ENCODE data around the gene FAM78A. TPM values are rescaled to one million over a fixed set of nuclear protein-coding genes. Genes with fewer than 3 reads are reported as not detected.

The FAM78A gene
- total RNA-seq, 1 experiment from 2014 or later = 0.40 TPM

- no peaks in the 10 kb centered on the region for H3K9me3 Mint-ChIP-seq (ENCODE audit: unreplicated experiment)
- H3K27me3 Mint-ChIP-seq (ENCODE audit: insufficient read depth, unreplicated experiment) = peaks cover 18% of the 10 kb centered on the region
- H3K4me3 Mint-ChIP-seq (ENCODE audit: unreplicated experiment) = no peak overlapping the region
Measured at GRCh38 chr9:131284856-131285255, 8.5 kb upstream of the FAM78A start.

GRCh38 chr9:131282688-131283422, 6.5 kb upstream of the FAM78A start:
- Mint-ChIP-seq H3K4me3 (ENCODE audit: unreplicated experiment) (no peak overlapping the region), H3K4me1 (ENCODE audit: insufficient read depth, unreplicated experiment) (no peaks in the 10 kb centered on the region), H3K27me3 (ENCODE audit: insufficient read depth, unreplicated experiment) (peaks cover 18% of the 10 kb centered on the region), H3K27ac (ENCODE audit: low read depth, unreplicated experiment) (no peak overlapping the region), H3K36me3 (ENCODE audit: insufficient read depth, unreplicated experiment) (no peaks in the 10 kb centered on the region), H3K9me3 (ENCODE audit: unreplicated experiment) (no peaks in the 10 kb centered on the region)
- CTCF ChIA-PET = no interaction called here
- no TSS peak for BruUV-seq (replicated peaks)
- no peak for DNase-seq (ENCODE audit: unreplicated experiment)
- no peak for TF ChIP-seq CTCF (IDR thresholded peaks at IDR 0.05; ENCODE audit: unreplicated experiment)
- POLR2A ChIA-PET = no interaction called here
- intact Hi-C loops (cut with micrococcal nuclease) = no loop called here

More at GRCh38 chr9:131284856-131285255, 8.5 kb upstream of the FAM78A start:
- no peak for TF ChIP-seq CTCF (IDR thresholded peaks at IDR 0.05; ENCODE audit: unreplicated experiment)
- H3K27ac Mint-ChIP-seq (ENCODE audit: low read depth, unreplicated experiment) = no peak overlapping the region
- POLR2A ChIA-PET = interaction anchor here (0.6 kb wide), 1 partner anchor 37 kb away, joined by 3 read pairs; no protein-coding TSS in a partner anchor
- intact Hi-C loops (cut with micrococcal nuclease) = no loop called here
- no TSS peak for BruUV-seq (replicated peaks)
- DNase-seq (ENCODE audit: unreplicated experiment) = no peak
- no peaks in the 10 kb centered on the region for H3K36me3 Mint-ChIP-seq (ENCODE audit: insufficient read depth, unreplicated experiment)
- CTCF ChIA-PET = no interaction called here
- H3K4me1 Mint-ChIP-seq (ENCODE audit: insufficient read depth, unreplicated experiment) = no peaks in the 10 kb centered on the region

- Mint-ChIP-seq H3K36me3 (ENCODE audit: insufficient read depth, unreplicated experiment) (no peaks in the 10 kb centered on the region), H3K4me1 (ENCODE audit: insufficient read depth, unreplicated experiment) (no peaks in the 10 kb centered on the region), H3K9me3 (ENCODE audit: unreplicated experiment) (no peaks in the 10 kb centered on the region), H3K27ac (ENCODE audit: low read depth, unreplicated experiment) (no peak overlapping the region), H3K27me3 (ENCODE audit: insufficient read depth, unreplicated experiment) (peaks cover 18% of the 10 kb centered on the region), H3K4me3 (ENCODE audit: unreplicated experiment) (no peak overlapping the region)
- no peak for TF ChIP-seq CTCF (IDR thresholded peaks at IDR 0.05; ENCODE audit: unreplicated experiment)
- BruUV-seq (replicated peaks) = no TSS peak
- intact Hi-C loops (cut with micrococcal nuclease) = no loop called here
- no peak for DNase-seq (ENCODE audit: unreplicated experiment)
- POLR2A ChIA-PET = no interaction called here
- CTCF ChIA-PET = no interaction called here
Measured at GRCh38 chr9:131282175-131282574, 5.9 kb upstream of the FAM78A start.

- DNase-seq (ENCODE audit: unreplicated experiment) = no peak
- CTCF ChIA-PET = no interaction called here
- H3K27me3 Mint-ChIP-seq (ENCODE audit: insufficient read depth, unreplicated experiment) = peaks cover 18% of the 10 kb centered on the region
- no peaks in the 10 kb centered on the region for H3K9me3 Mint-ChIP-seq (ENCODE audit: unreplicated experiment)
- H3K4me1 Mint-ChIP-seq (ENCODE audit: insufficient read depth, unreplicated experiment) = no peaks in the 10 kb centered on the region
- BruUV-seq (replicated peaks) = no TSS peak
- H3K36me3 Mint-ChIP-seq (ENCODE audit: insufficient read depth, unreplicated experiment) = no peaks in the 10 kb centered on the region
- POLR2A ChIA-PET = no interaction called here
- H3K4me3 Mint-ChIP-seq (ENCODE audit: unreplicated experiment) = no peak overlapping the region
- H3K27ac Mint-ChIP-seq (ENCODE audit: low read depth, unreplicated experiment) = no peak overlapping the region
- intact Hi-C loops (cut with micrococcal nuclease) = no loop called here
- TF ChIP-seq CTCF (IDR thresholded peaks at IDR 0.05; ENCODE audit: unreplicated experiment) = no peak
Measured at GRCh38 chr9:131281119-131281965, 5.0 kb upstream of the FAM78A start.

Measured in MCF 10A (cell line).